Endodermal cell (in vitro differentiated cells): ENCODE results near the gene ATP10B. TPM values are rescaled to one million over a fixed set of nuclear protein-coding genes. Genes with fewer than 3 reads are reported as not detected.

Source experiments
- DNase-seq: peaks from one replicate; pipeline ENCODE4 v3.0.0-alpha.2; 2017
- H3K27ac ChIP-seq: 2 replicates; pipeline ENCODE4 v1.5.1; 2013; ENCODE audit warnings: mild to moderate bottlenecking, low read depth, low read length, moderate library complexity
- H3K27me3 ChIP-seq: 2 replicates; pipeline ENCODE4 v1.6.1; 2013; ENCODE audit warnings: mild to moderate bottlenecking, low read length, moderate library complexity; ENCODE audit not compliant: insufficient read depth, control insufficient read depth, poor library complexity, severe bottlenecking
- H3K36me3 ChIP-seq: 2 replicates; pipeline ENCODE4 v1.7.0; 2013; ENCODE audit warnings: mild to moderate bottlenecking, low read length, moderate library complexity; ENCODE audit not compliant: control insufficient read depth, insufficient read depth
- H3K4me1 ChIP-seq: one replicate; pipeline ENCODE4 v1.7.0; 2013; ENCODE audit warnings: low read length; ENCODE audit not compliant: control insufficient read depth, insufficient read depth
- H3K4me3 ChIP-seq: 2 replicates; pipeline ENCODE4 v1.5.1; 2013; ENCODE audit warnings: mild to moderate bottlenecking, low read length, moderate library complexity
- H3K9ac ChIP-seq: 2 replicates; pipeline ENCODE4 v1.6.1; 2013; ENCODE audit warnings: mild to moderate bottlenecking, low read length, moderate library complexity; ENCODE audit not compliant: poor library complexity, severe bottlenecking; ENCODE audit errors: extremely low read depth
- H3K9me3 ChIP-seq: 2 replicates; pipeline ENCODE4 v1.6.1; 2013; ENCODE audit warnings: mild to moderate bottlenecking, low read length, moderate library complexity; ENCODE audit not compliant: control insufficient read depth
- H3K27ac Mint-ChIP-seq: 2 replicates; pipeline ENCODE4 v1.8.0; 2020; ENCODE audit warnings: mixed read lengths
- H3K27me3 Mint-ChIP-seq: 2 replicates; pipeline ENCODE4 v1.8.0; 2021; ENCODE audit warnings: mild to moderate bottlenecking, mixed read lengths; ENCODE audit not compliant: insufficient read depth
- H3K36me3 Mint-ChIP-seq: 2 replicates; pipeline ENCODE4 v1.8.0; 2020; ENCODE audit warnings: low read depth, mixed read lengths
- H3K4me1 Mint-ChIP-seq: 2 replicates; pipeline ENCODE4 v1.8.0; 2020; ENCODE audit warnings: mixed read lengths
- H3K4me3 Mint-ChIP-seq: 2 replicates; pipeline ENCODE4 v1.8.0; 2020; ENCODE audit warnings: mild to moderate bottlenecking, moderate library complexity, mixed read lengths
- H3K9me3 Mint-ChIP-seq: 2 replicates; pipeline ENCODE4 v1.8.0; 2020; ENCODE audit warnings: mild to moderate bottlenecking, mixed read lengths
- CTCF ChIP-seq: fragments of 200-600 bp; sonication (generic); conservative IDR thresholded peaks from 2 replicates; pipeline ENCODE4 v1.5.0; 2021; ENCODE audit warnings: antibody characterized with exemption, mild to moderate bottlenecking
- WGBS, 2 experiments: methylation state at CpG; one replicate each; pipeline versions ENCODE4 v1.1.5 to v1.1.7; 2013; ENCODE audit warnings: missing lambda C conversion rate in 2 of 2, mixed read lengths in 1 of 2; ENCODE audit not compliant: insufficient coverage in 1 of 2, insufficient read length in 1 of 2; 5-methylcytosine and 5-hydroxymethylcytosine counted together
- total RNA-seq, 2 donors: library from RNA; stranded (reverse); fragmentation: NEBNext Ultra II Directional in 1 of 2; extraction: Animal tissue kit (Norgen Biotek cat#: 25700) in 1 of 2; gene quantifications; 2 replicates in 1 of 2; 3 replicates in 1 of 2; pipeline ENCODE4 v1.2.1, GENCODE V29; 2021

ATP10B gene
- total RNA-seq, 2 donors from 2014 or later, result 0.15 to 0.38 TPM

- DNase-seq, result no peak
- TF ChIP-seq CTCF, result no peak
- Histone ChIP-seq H3K9ac (no peak overlapping the region), H3K36me3 (no peaks in the 10 kb centered on the region), H3K27ac (no peak overlapping the region), H3K4me1 (no peaks in the 10 kb centered on the region), H3K4me3 (no peak overlapping the region), H3K9me3 (no peaks in the 10 kb centered on the region), H3K27me3 (no peaks in the 10 kb centered on the region)
- no peaks in the 10 kb centered on the region for H3K9me3 Mint-ChIP-seq
- no peaks in the 10 kb centered on the region for H3K36me3 Mint-ChIP-seq
- H3K27me3 Mint-ChIP-seq, result no peaks in the 10 kb centered on the region
- H3K4me3 Mint-ChIP-seq, result no peak overlapping the region
- WGBS, 2 experiments, result 100% methylated on average over 2 of the region's 2 CpGs; no CpG with 5 or more reads in 1 of the 2 experiments
- H3K4me1 Mint-ChIP-seq, result peaks cover 4% of the 10 kb centered on the region
- H3K27ac Mint-ChIP-seq, result no peak overlapping the region
These were observed 16.0 kb downstream of the ATP10B start for GRCh38 chr5:160835818-160836528.

DNA sequence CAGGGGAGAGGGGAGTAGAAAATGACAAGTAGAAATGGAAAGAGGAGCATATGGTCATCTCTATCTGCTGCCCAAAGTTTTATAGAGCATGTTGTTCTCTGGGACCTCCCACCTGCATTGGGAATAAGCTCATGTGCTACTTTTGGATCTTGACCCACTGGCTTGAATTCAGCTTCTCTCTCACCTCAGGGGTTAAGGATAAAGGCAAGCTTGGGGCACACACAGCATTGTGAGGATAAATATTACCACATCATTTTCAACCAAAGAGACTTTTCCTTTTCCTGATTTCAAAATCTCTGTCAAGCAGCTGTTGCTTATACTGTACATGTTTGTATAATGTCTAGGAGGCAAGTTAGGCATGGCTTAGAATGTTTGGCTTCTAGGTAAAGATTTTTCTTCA is 16.6 kb downstream of the ATP10B start:
- DNase-seq, result no peak
- Histone ChIP-seq H3K4me1 (no peaks in the 10 kb centered on the region), H3K36me3 (no peaks in the 10 kb centered on the region), H3K27ac (no peak overlapping the region), H3K27me3 (no peaks in the 10 kb centered on the region), H3K4me3 (no peak overlapping the region), H3K9me3 (no peaks in the 10 kb centered on the region), H3K9ac (no peak overlapping the region)
- H3K4me1 Mint-ChIP-seq, result peaks cover 4% of the 10 kb centered on the region
- no peak overlapping the region for H3K27ac Mint-ChIP-seq
- H3K27me3 Mint-ChIP-seq, result no peaks in the 10 kb centered on the region
- H3K36me3 Mint-ChIP-seq, result no peaks in the 10 kb centered on the region
- no peak overlapping the region for H3K4me3 Mint-ChIP-seq
- TF ChIP-seq CTCF, result no peak
- no peaks in the 10 kb centered on the region for H3K9me3 Mint-ChIP-seq

GRCh38 chr5:160833806-160834205 is 18.2 kb downstream of the ATP10B start:
- H3K4me3 ChIP-seq, result no peak overlapping the region
- WGBS, 2 experiments, result no CpG with 5 or more reads among the region's 2 CpGs
- no peak overlapping the region for H3K27ac ChIP-seq
- no peak overlapping the region for H3K9ac ChIP-seq
- peaks cover 4% of the 10 kb centered on the region for H3K4me1 Mint-ChIP-seq
- H3K27ac Mint-ChIP-seq, result no peak overlapping the region
- no peak for DNase-seq
- no peaks in the 10 kb centered on the region for H3K27me3 ChIP-seq
- H3K27me3 Mint-ChIP-seq, result no peaks in the 10 kb centered on the region
- H3K36me3 ChIP-seq, result no peaks in the 10 kb centered on the region
- no peaks in the 10 kb centered on the region for H3K4me1 ChIP-seq
- no peak overlapping the region for H3K4me3 Mint-ChIP-seq
- no peaks in the 10 kb centered on the region for H3K36me3 Mint-ChIP-seq
- H3K9me3 Mint-ChIP-seq, result peaks cover 2% of the 10 kb centered on the region
- no peak for TF ChIP-seq CTCF
- no peaks in the 10 kb centered on the region for H3K9me3 ChIP-seq
